ENCODE data around the gene CRADD. TPM values are rescaled to one million over a fixed set of nuclear protein-coding genes. Genes with fewer than 3 reads are reported as not detected.

CRADD gene
- total RNA-seq, 6 donors from 2014 or later, result 13.7 to 40.7 (median 29.0) TPM

GRCh38 chr12:93851257-93851671 is 174.1 kb downstream of the CRADD start:
- Histone ChIP-seq H3K4me1 (peaks cover 3 to 11% (median 7%) of the 10 kb centered on the region in 4 donors), H3K27me3 (no peaks in the 10 kb centered on the region), H3K27ac (no peak overlapping the region), H3K4me3 (no peak overlapping the region), H3K36me3 (no peaks in the 10 kb centered on the region), H3K9me3 (no peaks in the 10 kb centered on the region)
- no peak for ATAC-seq (ENCODE audit: low FRiP score in 2 of 2)
- TF ChIP-seq POLR2AphosphoS5 (IDR thresholded peaks at IDR 0.05) (no peak), POLR2A (IDR thresholded peaks at IDR 0.05) (no peak), EP300 (IDR thresholded peaks at IDR 0.05) (no peak)
- TF ChIP-seq, protein P1, sequence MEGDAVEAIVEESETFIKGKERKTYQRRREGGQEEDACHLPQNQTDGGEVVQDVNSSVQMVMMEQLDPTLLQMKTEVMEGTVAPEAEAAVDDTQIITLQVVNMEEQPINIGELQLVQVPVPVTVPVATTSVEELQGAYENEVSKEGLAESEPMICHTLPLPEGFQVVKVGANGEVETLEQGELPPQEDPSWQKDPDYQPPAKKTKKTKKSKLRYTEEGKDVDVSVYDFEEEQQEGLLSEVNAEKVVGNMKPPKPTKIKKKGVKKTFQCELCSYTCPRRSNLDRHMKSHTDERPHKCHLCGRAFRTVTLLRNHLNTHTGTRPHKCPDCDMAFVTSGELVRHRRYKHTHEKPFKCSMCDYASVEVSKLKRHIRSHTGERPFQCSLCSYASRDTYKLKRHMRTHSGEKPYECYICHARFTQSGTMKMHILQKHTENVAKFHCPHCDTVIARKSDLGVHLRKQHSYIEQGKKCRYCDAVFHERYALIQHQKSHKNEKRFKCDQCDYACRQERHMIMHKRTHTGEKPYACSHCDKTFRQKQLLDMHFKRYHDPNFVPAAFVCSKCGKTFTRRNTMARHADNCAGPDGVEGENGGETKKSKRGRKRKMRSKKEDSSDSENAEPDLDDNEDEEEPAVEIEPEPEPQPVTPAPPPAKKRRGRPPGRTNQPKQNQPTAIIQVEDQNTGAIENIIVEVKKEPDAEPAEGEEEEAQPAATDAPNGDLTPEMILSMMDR (IDR thresholded peaks at IDR 0.05), result no peak
- DNase-seq, result no peak
- WGBS, 2 donors, result 78 to 86% methylated on average over 4 of the region's 4 CpGs

DNA sequence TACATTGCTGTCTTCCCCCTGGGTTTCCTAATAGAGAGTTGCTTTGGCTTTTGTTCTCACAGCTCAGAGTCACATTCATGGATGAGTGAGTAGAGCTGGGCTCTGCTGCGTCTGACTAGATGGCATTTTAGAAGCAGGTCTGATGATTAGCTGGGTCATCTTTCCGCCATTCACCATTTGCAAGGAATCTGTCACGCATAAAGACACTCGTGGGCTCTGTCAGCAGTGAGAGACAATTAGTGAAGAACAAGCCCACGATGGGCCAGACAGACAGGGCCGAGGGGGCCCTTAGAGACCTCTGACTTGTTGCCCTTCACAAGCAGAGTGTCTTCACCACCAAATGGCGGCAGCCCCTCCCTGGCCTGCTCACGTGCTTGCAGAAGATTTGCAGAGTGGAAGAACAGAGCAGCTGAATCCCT is 175.0 kb downstream of the CRADD start:
- Histone ChIP-seq H3K36me3 (no peaks in the 10 kb centered on the region), H3K27ac (no peak overlapping the region), H3K9me3 (no peaks in the 10 kb centered on the region), H3K4me1 (peaks cover 3 to 11% (median 7%) of the 10 kb centered on the region in 4 donors), H3K27me3 (no peaks in the 10 kb centered on the region), H3K4me3 (no peak overlapping the region)
- DNase-seq (no peak), ATAC-seq (ENCODE audit: low FRiP score in 2 of 2) (no peak)
- no peak for TF ChIP-seq EP300 (IDR thresholded peaks at IDR 0.05)
- TF ChIP-seq, protein P1 (IDR thresholded peaks at IDR 0.05), result no peak
- TF ChIP-seq POLR2A (IDR thresholded peaks at IDR 0.05), result no peak
- no peak for TF ChIP-seq POLR2AphosphoS5 (IDR thresholded peaks at IDR 0.05)
- WGBS, 2 donors, result 90 to 91% methylated on average over 7 to 8 of the region's 8 CpGs

GRCh38 chr12:93853698-93854478 is 176.7 kb downstream of the CRADD start:
- 81 to 85% methylated on average over 17 of the region's 17 CpGs for WGBS, 2 donors
- TF ChIP-seq, protein P1 (IDR thresholded peaks at IDR 0.05), result no peak
- TF ChIP-seq POLR2A (IDR thresholded peaks at IDR 0.05), result no peak
- no peak for TF ChIP-seq EP300 (IDR thresholded peaks at IDR 0.05)
- TF ChIP-seq POLR2AphosphoS5 (IDR thresholded peaks at IDR 0.05), result no peak
- ATAC-seq (ENCODE audit: low FRiP score in 2 of 2) (no peak), DNase-seq (no peak)
- Histone ChIP-seq H3K27ac (no peak overlapping the region), H3K9me3 (no peaks in the 10 kb centered on the region), H3K36me3 (no peaks in the 10 kb centered on the region), H3K4me3 (no peak overlapping the region), H3K27me3 (no peaks in the 10 kb centered on the region), H3K4me1 (peaks cover 2 to 5% (median 3%) of the 10 kb centered on the region in 4 donors)

GRCh38 chr12:93855261-93855660 is 178.1 kb downstream of the CRADD start:
- 88 to 89% methylated on average over 4 of the region's 4 CpGs for WGBS, 2 donors
- TF ChIP-seq, protein P1 (IDR thresholded peaks at IDR 0.05), result no peak
- TF ChIP-seq POLR2A (IDR thresholded peaks at IDR 0.05) (no peak), EP300 (IDR thresholded peaks at IDR 0.05) (no peak), POLR2AphosphoS5 (IDR thresholded peaks at IDR 0.05) (no peak)
- Histone ChIP-seq H3K4me1 (peaks cover 0 to 2% (median 0%) of the 10 kb centered on the region in 4 donors), H3K9me3 (no peaks in the 10 kb centered on the region), H3K36me3 (no peaks in the 10 kb centered on the region), H3K27ac (no peak overlapping the region), H3K27me3 (no peaks in the 10 kb centered on the region), H3K4me3 (no peak overlapping the region)
- ATAC-seq (ENCODE audit: low FRiP score in 2 of 2), result peak in 1 of 2 donors; percentile 17
- no peak for DNase-seq

- ATAC-seq (ENCODE audit: low FRiP score in 2 of 2), result no peak
- Histone ChIP-seq H3K4me3 (no peak overlapping the region), H3K27ac (no peak overlapping the region), H3K36me3 (no peaks in the 10 kb centered on the region), H3K4me1 (peaks cover 0 to 2% (median 0%) of the 10 kb centered on the region in 4 donors), H3K9me3 (no peaks in the 10 kb centered on the region), H3K27me3 (no peaks in the 10 kb centered on the region)
- TF ChIP-seq EP300 (IDR thresholded peaks at IDR 0.05), result no peak
- TF ChIP-seq, protein P1 (IDR thresholded peaks at IDR 0.05), result no peak
- TF ChIP-seq POLR2A (IDR thresholded peaks at IDR 0.05), result no peak
- TF ChIP-seq POLR2AphosphoS5 (IDR thresholded peaks at IDR 0.05), result no peak
- DNase-seq, result no peak
Measured at GRCh38 chr12:93856611-93857010, 179.4 kb downstream of the CRADD start.
